HG03520 (cell line): Measurements from ENCODE around the gene DAPK3.
"Not testable (repeated sequence)": the region's sequence is repeated elsewhere in the genome, so short reads cannot be mapped to it uniquely, and the experiment has no call there.

Experiments used
- ATAC-seq: cut with Tn5 transposase; IDR thresholded peaks from one replicate; pipeline ENCODE4 v1.9.1; 2021; ENCODE audit warnings: mild to moderate bottlenecking, moderate library complexity; ENCODE audit not compliant: unreplicated experiment

Gene DAPK3

GRCh38 chr19:3980353-3981251 is 9.7 kb upstream of the DAPK3 start:
- no peak for ATAC-seq

- ATAC-seq: no peak
These were observed 8.9 kb upstream of the DAPK3 start for GRCh38 chr19:3979674-3980352.

DNA sequence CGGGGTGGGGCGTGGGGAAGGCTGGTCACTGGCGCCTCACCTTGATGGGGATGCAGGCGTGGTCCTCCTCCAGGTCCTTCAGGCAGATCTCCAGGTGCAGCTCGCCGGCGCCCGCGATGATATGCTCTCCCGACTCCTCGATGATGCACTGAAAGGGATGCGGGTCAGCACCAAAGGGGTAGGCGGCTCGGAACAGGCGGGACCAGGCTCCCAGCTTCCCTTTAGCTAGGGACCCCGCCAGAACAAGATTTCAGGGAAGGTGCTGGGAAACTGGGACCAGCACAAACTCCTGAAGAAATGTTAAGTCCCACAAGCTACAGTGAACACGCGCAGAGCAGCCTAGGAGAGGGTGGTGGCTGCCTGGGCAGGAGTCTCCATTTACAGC is 8.4 kb upstream of the DAPK3 start:
- ATAC-seq: no peak

GRCh38 chr19:3978145-3978544 is 7.2 kb upstream of the DAPK3 start:
- no peak for ATAC-seq

DNA sequence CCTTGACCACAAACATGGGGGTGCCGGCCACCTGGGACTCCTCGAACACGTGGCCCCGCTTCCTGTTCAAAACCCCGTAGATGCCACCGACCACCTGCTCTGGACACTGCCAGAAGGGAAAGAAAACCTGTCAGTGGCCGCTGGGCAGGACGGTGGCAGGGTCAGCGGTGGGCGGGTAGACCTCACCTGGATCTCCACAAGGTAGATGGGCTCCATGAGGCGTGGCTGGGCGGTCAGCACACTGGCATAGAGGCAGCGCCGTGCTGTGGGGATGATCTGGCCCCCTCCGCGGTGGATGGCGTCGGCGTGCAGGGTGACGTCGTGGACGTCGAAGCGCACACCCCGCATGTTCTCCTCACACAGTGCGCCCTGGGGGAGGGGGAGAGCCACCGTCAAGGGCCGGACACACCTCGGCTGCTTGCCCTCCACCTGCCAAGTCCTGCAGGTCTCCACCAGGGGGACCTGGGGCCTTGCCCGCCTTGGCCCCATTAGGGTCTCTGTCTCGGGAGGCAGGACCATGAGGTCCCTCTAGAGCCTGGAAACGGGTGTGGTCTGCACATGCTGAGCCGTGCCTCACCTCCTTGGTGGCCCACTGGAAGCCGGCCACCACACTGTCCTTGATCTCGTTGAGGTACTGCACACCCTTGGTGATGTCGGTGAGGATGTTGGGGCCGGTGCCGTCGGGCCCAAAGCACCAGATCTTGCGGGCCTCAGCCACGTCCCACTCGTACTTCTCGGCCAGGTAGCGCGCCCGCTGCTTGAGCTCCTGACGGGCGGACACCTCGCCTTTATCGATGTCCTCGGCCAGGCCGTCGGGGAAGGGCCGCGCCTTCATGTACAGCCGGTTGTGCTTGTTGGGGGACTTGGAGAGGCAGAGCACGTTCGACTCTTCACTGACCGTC is 6.6 kb upstream of the DAPK3 start:
- no peak for ATAC-seq

DNA sequence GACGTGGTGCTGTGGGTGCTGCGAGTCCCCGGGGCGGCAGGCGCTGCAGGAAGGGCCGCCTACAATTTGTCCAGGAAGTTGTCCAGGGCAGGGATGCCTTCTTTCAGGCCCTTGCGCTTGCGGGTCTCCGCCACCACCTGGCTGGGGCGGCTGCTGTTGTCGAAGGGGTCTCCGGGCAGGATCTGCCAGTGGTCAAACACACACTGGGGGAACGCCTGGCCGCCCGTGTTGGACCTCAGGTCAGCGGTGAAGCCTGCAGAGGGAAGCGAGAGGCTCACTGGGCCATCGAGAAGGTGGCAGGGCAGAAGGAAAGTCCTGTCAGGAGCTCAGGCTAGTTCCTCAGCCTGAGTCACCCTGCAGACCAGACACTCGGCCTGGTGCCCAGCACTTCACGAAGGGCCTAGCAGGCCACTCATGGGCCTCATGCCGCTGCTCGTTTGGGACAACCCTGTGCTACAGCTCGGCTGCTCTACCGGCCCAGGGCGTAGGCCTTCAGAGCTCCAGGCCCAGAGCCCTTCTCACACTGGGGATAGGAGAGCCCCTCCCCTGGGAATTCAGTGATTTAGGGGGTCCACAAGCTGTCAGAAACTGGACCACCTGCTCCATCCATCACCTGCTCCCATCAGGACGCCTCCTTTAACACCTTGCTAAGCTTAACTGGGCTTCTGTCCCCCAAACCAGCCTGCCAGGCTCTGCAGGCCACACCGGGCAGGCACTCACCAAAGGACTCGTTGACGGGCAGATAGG is 5.8 kb upstream of the DAPK3 start:
- ATAC-seq: no peak

- ATAC-seq: no peak
These were observed 4.8 kb upstream of the DAPK3 start for GRCh38 chr19:3975637-3976087.

GRCh38 chr19:3975144-3975543 is 4.2 kb upstream of the DAPK3 start:
- no peak for ATAC-seq

GRCh38 chr19:3970313-3970807 is 539 bp downstream of the DAPK3 start:
- no peak for ATAC-seq

DNA sequence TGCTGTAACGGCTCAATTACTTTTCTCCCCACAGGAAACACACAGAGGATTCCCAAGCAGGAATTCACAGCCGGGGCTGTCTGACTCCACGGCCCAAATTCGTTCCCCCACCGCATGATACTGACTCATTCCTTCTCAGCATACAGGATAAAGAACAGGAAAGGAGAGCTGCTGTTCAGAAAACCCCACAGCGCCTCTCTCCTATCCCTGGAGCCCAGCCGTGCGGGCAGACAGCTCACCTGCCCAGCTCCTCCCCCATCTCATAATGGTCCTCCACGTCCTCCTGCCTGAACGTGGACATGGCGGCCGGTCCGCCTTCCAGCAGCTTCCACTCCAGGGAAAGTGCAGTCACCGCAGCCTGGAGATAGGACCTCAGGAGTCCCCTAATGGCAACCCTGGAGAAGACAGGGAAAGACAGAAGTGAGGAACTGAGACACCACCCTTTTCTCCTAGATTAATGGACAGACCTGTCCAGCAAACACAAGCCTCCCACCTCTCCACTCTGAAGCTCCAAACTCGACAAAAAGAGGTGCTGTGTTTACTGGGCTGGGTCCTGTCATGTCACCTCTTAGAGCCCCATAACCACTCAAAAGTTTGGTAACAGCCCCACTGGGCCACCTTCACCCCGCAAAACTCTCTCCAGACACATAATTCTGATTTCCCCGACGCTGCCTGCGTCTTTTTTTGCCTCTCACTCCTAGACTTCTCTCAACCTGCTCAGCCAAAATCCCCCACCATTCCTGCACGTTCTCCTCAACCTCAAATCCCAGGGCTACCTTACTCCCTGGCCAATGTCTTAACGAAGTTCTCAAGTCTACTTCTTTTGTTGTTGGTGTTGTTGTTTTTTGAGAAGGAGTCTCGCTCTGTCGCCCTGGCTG is 1.2 kb downstream of the DAPK3 start:
- no peak for ATAC-seq

DNA sequence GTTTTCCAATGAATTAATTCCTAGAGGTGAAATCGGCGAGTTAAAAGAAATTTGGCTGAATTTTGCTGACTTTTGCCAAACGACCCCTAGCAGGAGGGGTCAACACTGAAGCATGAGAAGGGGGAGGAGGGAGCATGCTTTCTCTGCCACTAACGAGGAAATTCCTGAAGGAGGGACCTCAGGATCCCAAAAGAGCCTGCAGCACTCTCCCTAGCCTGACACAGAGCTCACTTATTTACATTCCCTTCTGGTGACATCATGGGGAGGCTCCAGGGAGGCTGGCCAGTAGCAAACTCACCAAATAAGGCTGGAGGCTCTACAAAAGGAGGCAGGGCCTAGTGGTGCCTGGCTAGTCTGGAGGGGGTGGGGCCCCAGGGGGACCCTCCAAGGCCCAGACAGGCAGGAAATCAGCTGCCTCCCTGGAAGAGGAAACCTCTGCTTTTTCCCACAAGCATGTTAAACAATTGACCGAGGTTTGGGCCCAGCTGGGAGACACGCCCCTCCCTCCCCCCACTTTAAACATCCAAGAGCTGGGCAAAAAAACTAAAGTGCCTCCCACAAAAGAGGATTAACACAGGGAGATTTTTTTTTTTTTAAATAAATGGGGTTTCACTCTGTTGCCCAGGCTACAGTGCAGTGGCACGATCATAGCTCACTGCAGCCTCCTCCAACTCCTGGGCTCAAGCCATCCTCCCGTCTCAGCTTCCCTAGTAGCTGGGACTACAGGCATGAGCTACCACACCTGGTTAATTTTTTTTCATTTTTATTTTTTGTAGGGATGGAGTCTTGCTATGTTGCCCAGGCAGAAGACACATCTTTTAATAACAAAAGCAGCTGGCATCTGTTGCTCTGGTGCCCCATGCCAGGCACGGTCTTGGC is 2.1 kb downstream of the DAPK3 start:
- ATAC-seq: no peak

GRCh38 chr19:3967983-3968382 is 2.9 kb downstream of the DAPK3 start:
- ATAC-seq: not testable (repeated sequence)

DNA sequence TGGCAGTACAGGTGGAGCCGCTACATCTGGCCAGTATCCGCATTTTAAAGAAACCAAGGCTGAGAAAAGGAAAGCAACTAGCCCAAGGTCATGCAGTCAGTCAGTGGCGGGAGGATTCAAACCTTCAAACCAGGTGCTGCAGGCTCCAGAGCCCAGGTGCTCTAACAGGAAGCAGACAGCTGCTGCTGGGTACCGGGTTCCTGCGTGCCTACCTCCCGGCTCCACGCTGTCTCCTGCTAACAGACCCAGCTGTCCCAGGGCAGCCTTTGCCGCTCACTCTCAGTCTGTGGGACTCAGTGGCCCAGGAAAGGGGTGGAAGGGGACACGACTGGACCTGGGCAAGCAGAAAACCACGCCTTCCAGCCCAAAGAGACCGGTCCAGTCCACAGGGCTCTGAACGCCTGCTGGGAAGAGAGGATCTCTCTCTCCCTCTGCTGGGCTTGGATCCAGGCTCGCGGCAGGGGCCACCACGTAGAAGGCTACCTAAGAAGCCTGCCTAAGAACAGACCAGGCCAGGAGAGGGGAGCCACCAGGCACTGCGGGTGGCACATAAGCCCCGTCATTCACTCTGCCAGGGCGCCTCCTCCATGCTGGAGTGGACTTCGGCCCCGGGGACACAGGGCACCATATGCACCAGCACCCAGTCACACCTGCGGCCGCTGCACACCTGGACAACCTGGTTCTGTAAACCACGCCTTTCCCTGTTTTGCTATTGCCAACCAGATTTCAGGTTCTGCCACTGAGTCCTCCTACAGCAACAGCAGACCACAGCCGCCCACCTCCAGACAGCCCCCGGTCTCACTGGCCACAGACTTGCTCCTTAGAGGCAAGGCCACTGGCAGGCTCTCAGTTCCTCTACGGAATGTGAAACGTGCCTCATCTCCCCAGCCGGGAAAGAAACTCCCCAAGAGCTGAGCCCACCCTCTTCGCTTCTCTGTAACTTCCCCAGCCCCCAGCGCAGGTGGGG is 4.6 kb downstream of the DAPK3 start:
- no peak for ATAC-seq

- no peak for ATAC-seq
These were observed 6.4 kb downstream of the DAPK3 start for GRCh38 chr19:3964256-3965194.

GRCh38 chr19:3963458-3964255 is 7.2 kb downstream of the DAPK3 start:
- no peak for ATAC-seq
